Right atrium auricular region (tissue), 2 donors: ENCODE results near the gene CHRM5. TPM values are rescaled to one million over a fixed set of nuclear protein-coding genes. Genes with fewer than 3 reads are reported as not detected.
"Not testable (repeated sequence)": the region's sequence is repeated elsewhere in the genome, so short reads cannot be mapped to it uniquely, and the experiment has no call there.

Source experiments
- DNase-seq: peaks from one replicate; pipeline ENCODE4 v3.0.0-alpha.2; 2019; ENCODE audit warnings: low spot score
- H3K27ac ChIP-seq, 2 donors: fragments of 200-600 bp; sonication (generic); 1 replicate in 1 of 2; 2 replicates in 1 of 2; pipeline ENCODE4 v1.5.1; 2016 to 2019
- H3K27me3 ChIP-seq, 2 donors: fragments of 200-600 bp; sonication (generic); one replicate each; pipeline versions ENCODE4 v1.5.1 to v1.6.0; 2017 to 2019
- H3K36me3 ChIP-seq: fragments of 200-600 bp; sonication (generic); one replicate; pipeline ENCODE4 v1.5.1; 2016
- H3K4me1 ChIP-seq, 2 donors: fragments of 200-600 bp; sonication (generic); one replicate each; pipeline versions ENCODE4 v1.5.1 to v1.6.0; 2017 to 2019
- H3K4me3 ChIP-seq, 2 donors: fragments of 200-600 bp; sonication (generic); 1 replicate in 1 of 2; 2 replicates in 1 of 2; pipeline ENCODE4 v1.5.1; 2017 to 2019; ENCODE audit warnings: mild to moderate bottlenecking in 1 of 2, moderate library complexity in 1 of 2
- H3K9me3 ChIP-seq, 2 donors: fragments of 200-600 bp; sonication (generic); one replicate each; pipeline ENCODE4 v1.5.1; 2019
- total RNA-seq, 2 donors: library from RNA; depleted of rRNA; stranded (reverse); fragments of >200 nt; gene quantifications; one replicate each; pipeline ENCODE4 v1.1.0, GENCODE V29; 2016
- TF ChIP-seq, protein P1 (sequence below), 2 donors: fragments of 200-600 bp; sonication (generic); IDR thresholded peaks; one replicate each; pipeline ENCODE4 v1.5.1; 2019; ENCODE audit warnings: antibody characterized with exemption in 2 of 2

The CHRM5 gene
- total RNA-seq, 2 donors from 2014 or later: not detected

DNA sequence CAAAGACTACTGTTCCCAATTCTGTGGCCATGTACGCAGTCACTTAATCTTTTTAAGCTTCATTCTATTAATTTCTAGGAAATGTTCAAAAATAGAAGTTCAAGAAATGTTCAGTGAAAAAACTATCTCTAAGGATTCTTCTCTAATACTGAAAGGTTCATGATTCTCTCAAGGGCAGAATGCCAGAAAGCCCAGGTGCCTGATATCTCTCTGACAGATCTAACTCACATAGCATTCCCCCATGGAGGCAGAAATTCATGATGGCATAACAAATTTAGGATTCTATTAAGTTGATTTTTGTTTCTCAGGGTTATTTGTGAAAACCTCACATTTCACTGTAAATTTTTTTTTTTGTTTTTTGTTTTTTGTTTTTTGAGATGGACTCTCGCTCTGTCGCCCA, 17.5 kb downstream of the CHRM5 start:
- H3K27ac ChIP-seq: no peak overlapping the region
- TF ChIP-seq, protein P1, sequence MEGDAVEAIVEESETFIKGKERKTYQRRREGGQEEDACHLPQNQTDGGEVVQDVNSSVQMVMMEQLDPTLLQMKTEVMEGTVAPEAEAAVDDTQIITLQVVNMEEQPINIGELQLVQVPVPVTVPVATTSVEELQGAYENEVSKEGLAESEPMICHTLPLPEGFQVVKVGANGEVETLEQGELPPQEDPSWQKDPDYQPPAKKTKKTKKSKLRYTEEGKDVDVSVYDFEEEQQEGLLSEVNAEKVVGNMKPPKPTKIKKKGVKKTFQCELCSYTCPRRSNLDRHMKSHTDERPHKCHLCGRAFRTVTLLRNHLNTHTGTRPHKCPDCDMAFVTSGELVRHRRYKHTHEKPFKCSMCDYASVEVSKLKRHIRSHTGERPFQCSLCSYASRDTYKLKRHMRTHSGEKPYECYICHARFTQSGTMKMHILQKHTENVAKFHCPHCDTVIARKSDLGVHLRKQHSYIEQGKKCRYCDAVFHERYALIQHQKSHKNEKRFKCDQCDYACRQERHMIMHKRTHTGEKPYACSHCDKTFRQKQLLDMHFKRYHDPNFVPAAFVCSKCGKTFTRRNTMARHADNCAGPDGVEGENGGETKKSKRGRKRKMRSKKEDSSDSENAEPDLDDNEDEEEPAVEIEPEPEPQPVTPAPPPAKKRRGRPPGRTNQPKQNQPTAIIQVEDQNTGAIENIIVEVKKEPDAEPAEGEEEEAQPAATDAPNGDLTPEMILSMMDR (IDR thresholded peaks at IDR 0.05): no peak
- no peak for DNase-seq

DNA sequence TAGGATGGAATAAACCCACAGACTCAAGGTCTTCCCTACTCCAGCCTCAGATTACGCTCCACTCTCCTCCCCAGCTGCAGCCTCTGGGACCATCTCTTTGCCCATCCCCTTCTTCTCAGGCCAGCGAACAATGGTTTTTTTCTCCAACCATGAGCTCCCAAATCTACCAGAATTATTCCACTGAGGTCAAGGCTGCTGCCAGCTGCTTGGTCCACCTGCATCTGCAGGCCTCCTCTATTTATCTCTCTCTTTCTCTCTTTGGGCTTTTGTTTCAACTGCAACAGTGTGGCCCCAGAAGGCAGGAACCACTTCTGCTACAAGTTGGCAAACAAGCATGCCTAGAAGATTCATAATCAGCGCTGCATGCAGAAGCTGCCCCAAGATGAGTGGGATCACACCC, 19.1 kb downstream of the CHRM5 start:
- Histone ChIP-seq H3K9me3 (no peaks in the 10 kb centered on the region), H3K4me1 (no peaks in the 10 kb centered on the region), H3K27me3 (no peaks in the 10 kb centered on the region), H3K27ac (no peak overlapping the region), H3K4me3 (no peak overlapping the region), H3K36me3 (no peaks in the 10 kb centered on the region)
- TF ChIP-seq, protein P1 (IDR thresholded peaks at IDR 0.05): no peak
- no peak for DNase-seq

More for the DNA sequence above, 17.5 kb downstream of the CHRM5 start:
- no peaks in the 10 kb centered on the region for H3K9me3 ChIP-seq
- no peaks in the 10 kb centered on the region for H3K27me3 ChIP-seq
- no peak overlapping the region for H3K4me3 ChIP-seq
- no peaks in the 10 kb centered on the region for H3K4me1 ChIP-seq
- no peaks in the 10 kb centered on the region for H3K36me3 ChIP-seq

DNA sequence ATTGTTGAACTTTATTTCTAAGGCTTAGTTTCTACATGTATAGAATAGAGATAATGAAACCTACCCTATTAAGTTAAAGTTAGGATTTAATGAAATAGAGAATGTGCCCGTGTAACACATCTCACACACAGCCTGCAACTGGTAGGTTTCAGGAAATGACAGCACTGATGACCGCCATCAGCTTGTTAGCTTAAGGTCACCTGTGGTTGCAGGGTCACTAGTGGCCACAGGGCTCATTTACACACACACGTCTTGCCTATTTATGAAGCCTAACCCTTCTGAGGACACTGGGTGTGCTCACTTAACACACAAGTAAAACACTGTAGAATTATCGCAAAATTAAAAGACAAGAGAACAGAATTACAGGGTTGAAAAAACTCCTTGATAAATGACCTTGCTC, 20.1 kb downstream of the CHRM5 start:
- Histone ChIP-seq H3K27me3 (no peaks in the 10 kb centered on the region), H3K36me3 (no peaks in the 10 kb centered on the region), H3K9me3 (no peaks in the 10 kb centered on the region), H3K4me1 (no peaks in the 10 kb centered on the region), H3K4me3 (no peak overlapping the region), H3K27ac (no peak overlapping the region)
- DNase-seq: no peak
- TF ChIP-seq, protein P1 (IDR thresholded peaks at IDR 0.05): no peak

DNA sequence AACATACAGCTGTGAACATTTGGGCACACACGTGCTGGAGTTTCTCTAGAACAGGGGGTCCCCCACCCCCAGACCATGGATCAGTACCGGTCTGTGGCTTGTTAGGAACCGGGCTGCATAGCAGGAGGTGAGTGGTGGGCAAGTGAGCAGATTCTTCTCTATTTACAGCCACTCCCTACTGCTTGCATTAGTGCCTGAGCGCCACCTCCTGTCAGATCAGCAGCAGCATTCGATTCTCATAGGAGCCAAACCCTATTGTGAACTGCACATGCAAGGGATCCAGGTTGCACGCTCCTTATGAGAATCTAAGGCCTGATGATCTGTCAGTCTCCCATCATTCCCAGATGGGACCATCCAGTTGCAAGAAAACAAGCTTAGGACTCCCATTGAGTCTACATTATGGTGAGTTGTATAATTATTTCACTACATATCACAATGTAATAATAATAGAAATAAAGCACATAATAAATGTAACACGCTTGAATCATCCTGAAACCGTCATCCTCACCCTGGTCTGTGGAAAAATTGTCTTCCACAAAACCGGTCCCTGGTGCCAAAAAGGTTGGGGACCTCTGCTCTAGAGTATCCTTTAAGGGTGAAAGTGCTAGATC, 25.8 kb downstream of the CHRM5 start:
- no peak overlapping the region for H3K27ac ChIP-seq
- H3K36me3 ChIP-seq: no peaks in the 10 kb centered on the region
- H3K9me3 ChIP-seq: no peaks in the 10 kb centered on the region
- no peak for DNase-seq
- no peak overlapping the region for H3K4me3 ChIP-seq
- H3K4me1 ChIP-seq: no peaks in the 10 kb centered on the region
- TF ChIP-seq, protein P1 (IDR thresholded peaks at IDR 0.05): peak in 1 of 2 donors; percentile 26
- H3K27me3 ChIP-seq: no peaks in the 10 kb centered on the region

DNA sequence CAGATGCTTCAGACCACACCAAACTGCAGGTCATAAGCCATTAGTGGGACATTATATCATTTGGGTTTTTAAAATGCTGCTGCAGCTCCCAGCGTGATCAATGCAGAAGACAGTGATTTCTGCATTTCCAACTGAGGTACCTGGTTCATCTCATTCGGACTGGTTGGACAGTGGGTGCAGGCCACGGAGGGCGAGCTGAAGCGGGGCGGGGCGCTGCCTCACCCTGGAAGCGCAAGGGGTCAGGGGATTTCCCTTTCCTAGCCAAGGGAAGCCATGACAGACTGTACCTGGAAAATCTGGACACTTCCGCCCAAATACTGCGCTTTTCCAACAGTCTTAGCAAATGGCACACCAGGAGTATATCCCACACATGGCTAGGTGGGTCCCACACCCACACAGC, 27.4 kb downstream of the CHRM5 start:
- not testable (repeated sequence) for H3K4me3 ChIP-seq, H3K27me3 ChIP-seq, H3K9me3 ChIP-seq, H3K4me1 ChIP-seq, H3K36me3 ChIP-seq, DNase-seq, H3K27ac ChIP-seq

DNA sequence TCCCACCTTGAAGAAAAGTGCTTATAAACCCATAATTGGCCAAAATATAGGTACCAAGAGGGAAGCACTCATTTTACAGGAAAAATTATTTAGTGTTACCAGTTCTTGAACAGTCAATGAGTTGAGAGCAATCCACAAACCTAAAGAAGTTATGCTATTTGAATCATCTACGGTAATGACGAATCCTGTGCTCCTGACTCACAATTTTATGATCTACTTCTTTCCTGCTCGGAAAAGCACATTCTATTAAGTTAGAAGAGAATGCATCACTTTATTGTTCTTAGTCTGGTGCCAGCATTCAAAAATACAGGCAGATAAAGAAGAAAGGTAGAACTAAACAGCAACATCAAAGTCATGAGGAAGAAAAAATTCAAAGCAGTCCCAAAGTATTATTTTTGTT, 33.2 kb downstream of the CHRM5 start:
- TF ChIP-seq, protein P1 (IDR thresholded peaks at IDR 0.05): no peak
- Histone ChIP-seq H3K4me3 (no peak overlapping the region), H3K4me1 (no peaks in the 10 kb centered on the region), H3K27me3 (no peaks in the 10 kb centered on the region), H3K36me3 (no peaks in the 10 kb centered on the region), H3K9me3 (no peaks in the 10 kb centered on the region), H3K27ac (no peak overlapping the region)
- no peak for DNase-seq
